Measurements from ENCODE around the gene CACNA2D3.

- TF ChIP-seq CTCF (IDR thresholded peaks at IDR 0.05; ENCODE audit: poor library complexity) (no peak), EZH2 (IDR thresholded peaks at IDR 0.05; ENCODE audit: borderline replicate concordance) (no peak), EZH2phosphoT487 (IDR thresholded peaks at IDR 0.05; ENCODE audit: low read depth, severe bottlenecking, unreplicated experiment) (no peak)
These were observed 943.0 kb downstream of the CACNA2D3 start for GRCh38 chr3:55065331-55065730.

Data from hepatocyte (in vitro differentiated cells).